HEK293T (cell line): ENCODE data around the gene GATA2.

Experiments
- ARNT ChIP-seq: fragments of 450-650 bp; IDR thresholded peaks from 2 replicates; pipeline ENCODE4 v1.6.1; 2017; ENCODE audit warnings: mild to moderate bottlenecking
- BHLHE40 ChIP-seq: fragments of 450-650 bp; IDR thresholded peaks from 2 replicates; pipeline ENCODE4 v1.6.1; 2016; ENCODE audit warnings: mild to moderate bottlenecking, moderate library complexity, borderline replicate concordance
- ELF4 ChIP-seq: fragments of 450-650 bp; IDR thresholded peaks from 2 replicates; pipeline ENCODE4 v1.6.1; 2017; ENCODE audit warnings: antibody characterized with exemption
- FOXA1 ChIP-seq: fragments of 450-650 bp; IDR thresholded peaks from 2 replicates; pipeline ENCODE4 v1.6.1; 2016; ENCODE audit warnings: mild to moderate bottlenecking
- FOXK2 ChIP-seq: fragments of 450-650 bp; IDR thresholded peaks from 2 replicates; pipeline ENCODE4 v1.6.1; 2016; ENCODE audit warnings: mild to moderate bottlenecking
- FOXM1 ChIP-seq: fragments of 450-650 bp; IDR thresholded peaks from 2 replicates; pipeline ENCODE4 v1.6.1; 2017; ENCODE audit warnings: mild to moderate bottlenecking, borderline replicate concordance
- HDGF ChIP-seq: fragments of 450-650 bp; IDR thresholded peaks from 2 replicates; pipeline ENCODE4 v1.6.1; 2017; ENCODE audit warnings: antibody characterized with exemption, borderline replicate concordance
- LEF1 ChIP-seq: fragments of 450-650 bp; IDR thresholded peaks from 2 replicates; pipeline ENCODE4 v1.6.1; 2017; ENCODE audit warnings: mild to moderate bottlenecking, borderline replicate concordance
- NFRKB ChIP-seq: fragments of 450-650 bp; IDR thresholded peaks from 2 replicates; pipeline ENCODE4 v1.6.1; 2016; ENCODE audit warnings: mild to moderate bottlenecking, moderate library complexity
- SP1 ChIP-seq: fragments of 450-650 bp; IDR thresholded peaks from 2 replicates; pipeline ENCODE4 v1.6.1; 2017
- SUZ12 ChIP-seq: fragments of 450-650 bp; IDR thresholded peaks from 2 replicates; pipeline ENCODE4 v1.6.1; 2016; ENCODE audit warnings: mild to moderate bottlenecking
- TARDBP ChIP-seq: fragments of 450-650 bp; IDR thresholded peaks from 2 replicates; pipeline ENCODE4 v1.6.1; 2016
- ZNF384 ChIP-seq: fragments of 450-650 bp; IDR thresholded peaks from 2 replicates; pipeline ENCODE4 v1.6.1; 2016
- TF ChIP-seq, protein P1 (sequence below): fragments of 450-650 bp; IDR thresholded peaks from 2 replicates; pipeline ENCODE4 v1.6.1; 2016

DNA sequence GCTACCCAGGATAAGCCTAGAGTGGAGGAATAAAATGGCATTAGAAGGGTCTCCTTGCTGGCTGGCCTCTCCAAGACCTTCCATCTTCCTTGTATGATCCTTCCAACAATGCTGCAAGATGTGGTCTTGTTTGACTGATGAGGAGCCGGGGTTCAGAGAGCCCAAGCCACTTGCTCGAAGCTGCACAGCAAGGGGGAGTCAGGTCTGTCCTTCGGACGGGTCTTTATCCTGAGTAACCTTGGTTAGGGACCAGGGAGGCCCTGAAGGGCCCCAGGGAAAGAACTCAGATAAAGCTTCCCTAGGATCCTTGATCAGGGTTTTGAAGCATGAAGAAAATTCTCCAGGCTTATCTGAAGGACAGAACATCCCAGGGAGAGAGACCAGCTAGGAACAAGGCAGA lies 19.3 kb downstream of the GATA2 start:
- no peak for TF ChIP-seq HDGF
- no peak for TF ChIP-seq BHLHE40
- no peak for TF ChIP-seq SP1
- TF ChIP-seq TARDBP = no peak
- TF ChIP-seq FOXM1 = no peak
- TF ChIP-seq ELF4 = no peak
- no peak for TF ChIP-seq LEF1
- TF ChIP-seq SUZ12 = no peak
- TF ChIP-seq ARNT = no peak
- TF ChIP-seq, protein P1, sequence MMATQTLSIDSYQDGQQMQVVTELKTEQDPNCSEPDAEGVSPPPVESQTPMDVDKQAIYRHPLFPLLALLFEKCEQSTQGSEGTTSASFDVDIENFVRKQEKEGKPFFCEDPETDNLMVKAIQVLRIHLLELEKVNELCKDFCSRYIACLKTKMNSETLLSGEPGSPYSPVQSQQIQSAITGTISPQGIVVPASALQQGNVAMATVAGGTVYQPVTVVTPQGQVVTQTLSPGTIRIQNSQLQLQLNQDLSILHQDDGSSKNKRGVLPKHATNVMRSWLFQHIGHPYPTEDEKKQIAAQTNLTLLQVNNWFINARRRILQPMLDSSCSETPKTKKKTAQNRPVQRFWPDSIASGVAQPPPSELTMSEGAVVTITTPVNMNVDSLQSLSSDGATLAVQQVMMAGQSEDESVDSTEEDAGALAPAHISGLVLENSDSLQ = no peak
- no peak for TF ChIP-seq ZNF384
- no peak for TF ChIP-seq FOXA1
- no peak for TF ChIP-seq FOXK2
- TF ChIP-seq NFRKB = no peak
